DND-41 (cell line): ENCODE results near the gene SULT1A1.

Experiments
- CTCF ChIP-seq: IDR thresholded peaks from 2 replicates; pipeline ENCODE4 v1.5.1; 2012; ENCODE audit warnings: borderline replicate concordance, low read length, moderate library complexity, mild to moderate bottlenecking; ENCODE audit not compliant: poor library complexity, severe bottlenecking; ENCODE audit errors: extremely low read depth
- EZH2 ChIP-seq: IDR thresholded peaks from 3 replicates; pipeline ENCODE4 v1.6.1; 2012; ENCODE audit warnings: borderline replicate concordance, low read depth, mild to moderate bottlenecking, moderate library complexity, low read length, inconsistent platforms; ENCODE audit not compliant: severe bottlenecking

GRCh38 chr16:28616636-28617035 lies 6.8 kb upstream of the SULT1A1 start:
- TF ChIP-seq CTCF (no peak), EZH2 (no peak)
